ENCODE results near the gene PLAC1. TPM values are rescaled to one million over a fixed set of nuclear protein-coding genes. Genes with fewer than 3 reads are reported as not detected.

The PLAC1 gene
- total RNA-seq, 1 donor, result not detected

- Histone ChIP-seq H3K9me3 (ENCODE audit: low read depth, low read length) (no peaks in the 10 kb centered on the region), H3K79me2 (ENCODE audit: insufficient read depth, low read length) (peaks cover 19% of the 10 kb centered on the region), H3K27me3 (ENCODE audit: insufficient read depth, low read length) (no peaks in the 10 kb centered on the region), H3K4me2 (ENCODE audit: insufficient read depth, low read length) (no peak overlapping the region), H2AFZ (ENCODE audit: low read length) (no peak overlapping the region), H3K36me3 (ENCODE audit: insufficient read depth, low read length) (peaks cover 15% of the 10 kb centered on the region), H3K4me1 (ENCODE audit: insufficient read depth, low read length) (peaks cover 14% of the 10 kb centered on the region), H3K27ac (ENCODE audit: low read depth, low read length) (no peak overlapping the region), H4K20me1 (ENCODE audit: insufficient read depth, low read length) (no peaks in the 10 kb centered on the region), H3K4me3 (ENCODE audit: insufficient read depth, low read length) (no peak overlapping the region)
- DNase-seq (ENCODE audit: insufficient read length, low spot score, missing footprints), result no peak
- TF ChIP-seq CTCF (IDR thresholded peaks at IDR 0.05; ENCODE audit: extremely low read depth, low read depth, low read length), result no peak
These were observed 114.1 kb downstream of the PLAC1 start for GRCh38 chrX:134544135-134544512.

GRCh38 chrX:134543288-134543687 is 115.0 kb downstream of the PLAC1 start:
- DNase-seq (ENCODE audit: insufficient read length, low spot score, missing footprints), result no peak
- peaks cover 15% of the 10 kb centered on the region for H3K36me3 ChIP-seq (ENCODE audit: insufficient read depth, low read length)
- H4K20me1 ChIP-seq (ENCODE audit: insufficient read depth, low read length), result no peaks in the 10 kb centered on the region
- no peak overlapping the region for H3K4me2 ChIP-seq (ENCODE audit: insufficient read depth, low read length)
- peaks cover 14% of the 10 kb centered on the region for H3K4me1 ChIP-seq (ENCODE audit: insufficient read depth, low read length)
- H3K4me3 ChIP-seq (ENCODE audit: insufficient read depth, low read length), result no peak overlapping the region
- H3K27ac ChIP-seq (ENCODE audit: low read depth, low read length), result no peak overlapping the region
- no peak for TF ChIP-seq CTCF (IDR thresholded peaks at IDR 0.05; ENCODE audit: extremely low read depth, low read depth, low read length)
- peaks cover 12% of the 10 kb centered on the region for H3K79me2 ChIP-seq (ENCODE audit: insufficient read depth, low read length)
- no peak overlapping the region for H2AFZ ChIP-seq (ENCODE audit: low read length)
- H3K27me3 ChIP-seq (ENCODE audit: insufficient read depth, low read length), result no peaks in the 10 kb centered on the region
- no peaks in the 10 kb centered on the region for H3K9me3 ChIP-seq (ENCODE audit: low read depth, low read length)

- no peak overlapping the region for H3K27ac ChIP-seq (ENCODE audit: low read depth, low read length)
- H3K4me2 ChIP-seq (ENCODE audit: insufficient read depth, low read length), result no peak overlapping the region
- peaks cover 15% of the 10 kb centered on the region for H3K36me3 ChIP-seq (ENCODE audit: insufficient read depth, low read length)
- no peak overlapping the region for H3K4me3 ChIP-seq (ENCODE audit: insufficient read depth, low read length)
- H4K20me1 ChIP-seq (ENCODE audit: insufficient read depth, low read length), result no peaks in the 10 kb centered on the region
- no peaks in the 10 kb centered on the region for H3K27me3 ChIP-seq (ENCODE audit: insufficient read depth, low read length)
- peaks cover 4% of the 10 kb centered on the region for H3K79me2 ChIP-seq (ENCODE audit: insufficient read depth, low read length)
- no peaks in the 10 kb centered on the region for H3K9me3 ChIP-seq (ENCODE audit: low read depth, low read length)
- TF ChIP-seq CTCF (IDR thresholded peaks at IDR 0.05; ENCODE audit: extremely low read depth, low read depth, low read length), result no peak
- H2AFZ ChIP-seq (ENCODE audit: low read length), result no peak overlapping the region
- peaks cover 17% of the 10 kb centered on the region for H3K4me1 ChIP-seq (ENCODE audit: insufficient read depth, low read length)
- DNase-seq (ENCODE audit: insufficient read length, low spot score, missing footprints), result peak; percentile 85
These were observed 115.8 kb downstream of the PLAC1 start for GRCh38 chrX:134542485-134542884.

GRCh38 chrX:134541906-134542305 is 116.4 kb downstream of the PLAC1 start:
- TF ChIP-seq CTCF (IDR thresholded peaks at IDR 0.05; ENCODE audit: extremely low read depth, low read depth, low read length), result no peak
- DNase-seq (ENCODE audit: insufficient read length, low spot score, missing footprints), result no peak

More at GRCh38 chrX:134541906-134542305, 116.4 kb downstream of the PLAC1 start:
- Histone ChIP-seq H3K27ac (ENCODE audit: low read depth, low read length) (no peak overlapping the region), H3K27me3 (ENCODE audit: insufficient read depth, low read length) (no peaks in the 10 kb centered on the region), H3K4me3 (ENCODE audit: insufficient read depth, low read length) (no peak overlapping the region), H3K9me3 (ENCODE audit: low read depth, low read length) (no peaks in the 10 kb centered on the region), H4K20me1 (ENCODE audit: insufficient read depth, low read length) (no peaks in the 10 kb centered on the region), H3K36me3 (ENCODE audit: insufficient read depth, low read length) (peaks cover 14% of the 10 kb centered on the region), H3K4me1 (ENCODE audit: insufficient read depth, low read length) (peaks cover 19% of the 10 kb centered on the region), H2AFZ (ENCODE audit: low read length) (no peak overlapping the region), H3K4me2 (ENCODE audit: insufficient read depth, low read length) (no peak overlapping the region), H3K79me2 (ENCODE audit: insufficient read depth, low read length) (peaks cover 3% of the 10 kb centered on the region)
